Stimulated activated CD8-positive, alpha-beta memory T cell treated with anti-CD3 and anti-CD28 coated beads, Interleukin-7, amount 100 ng/mL, for 24 hours (primary cell): ENCODE results near the gene CBR3.

Source experiments
- DNase-seq: peaks from one replicate; pipeline ENCODE4 v3.0.0-alpha.2; 2020; ENCODE audit warnings: low read depth

Gene CBR3

DNA sequence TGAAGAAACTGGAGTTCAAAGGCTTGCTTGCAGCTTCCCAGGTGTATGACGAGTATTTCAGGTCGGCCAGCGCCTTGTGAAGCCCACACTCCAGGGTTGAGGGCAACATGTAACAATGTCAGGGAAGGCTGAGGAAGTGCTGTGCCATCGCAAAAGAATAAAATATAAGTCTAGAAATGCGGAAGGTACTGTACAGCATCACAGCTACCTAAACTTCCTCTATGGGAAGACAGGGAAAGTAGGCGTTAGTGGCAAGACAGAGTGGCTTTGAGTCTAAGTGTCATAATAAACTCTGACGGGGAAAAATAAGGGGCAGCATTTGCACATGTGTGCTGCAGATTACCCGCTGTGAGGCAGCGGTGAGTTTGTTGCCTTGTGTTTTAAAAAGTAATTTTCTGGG lies 50.6 kb downstream of the CBR3 start:
- no peak for DNase-seq

DNA sequence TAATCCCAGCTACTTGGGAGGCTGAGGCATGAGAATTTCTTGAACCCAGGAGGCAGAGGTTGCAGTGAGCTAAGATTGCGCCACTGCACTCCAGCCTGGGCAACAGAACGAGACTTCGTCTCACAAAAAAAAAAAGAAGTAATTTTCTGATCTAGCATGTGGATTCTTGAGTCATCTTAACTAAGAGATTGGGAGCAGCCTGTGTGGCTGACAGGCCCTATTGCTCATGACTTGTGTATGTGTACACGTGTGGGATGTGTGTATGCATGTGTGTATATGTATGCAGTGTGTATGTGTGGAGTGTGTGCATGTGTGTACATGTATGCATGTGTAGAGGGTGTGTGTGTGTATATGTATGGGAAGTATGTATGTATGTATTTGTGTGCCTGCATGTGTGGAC lies 51.2 kb downstream of the CBR3 start:
- no peak for DNase-seq

DNA sequence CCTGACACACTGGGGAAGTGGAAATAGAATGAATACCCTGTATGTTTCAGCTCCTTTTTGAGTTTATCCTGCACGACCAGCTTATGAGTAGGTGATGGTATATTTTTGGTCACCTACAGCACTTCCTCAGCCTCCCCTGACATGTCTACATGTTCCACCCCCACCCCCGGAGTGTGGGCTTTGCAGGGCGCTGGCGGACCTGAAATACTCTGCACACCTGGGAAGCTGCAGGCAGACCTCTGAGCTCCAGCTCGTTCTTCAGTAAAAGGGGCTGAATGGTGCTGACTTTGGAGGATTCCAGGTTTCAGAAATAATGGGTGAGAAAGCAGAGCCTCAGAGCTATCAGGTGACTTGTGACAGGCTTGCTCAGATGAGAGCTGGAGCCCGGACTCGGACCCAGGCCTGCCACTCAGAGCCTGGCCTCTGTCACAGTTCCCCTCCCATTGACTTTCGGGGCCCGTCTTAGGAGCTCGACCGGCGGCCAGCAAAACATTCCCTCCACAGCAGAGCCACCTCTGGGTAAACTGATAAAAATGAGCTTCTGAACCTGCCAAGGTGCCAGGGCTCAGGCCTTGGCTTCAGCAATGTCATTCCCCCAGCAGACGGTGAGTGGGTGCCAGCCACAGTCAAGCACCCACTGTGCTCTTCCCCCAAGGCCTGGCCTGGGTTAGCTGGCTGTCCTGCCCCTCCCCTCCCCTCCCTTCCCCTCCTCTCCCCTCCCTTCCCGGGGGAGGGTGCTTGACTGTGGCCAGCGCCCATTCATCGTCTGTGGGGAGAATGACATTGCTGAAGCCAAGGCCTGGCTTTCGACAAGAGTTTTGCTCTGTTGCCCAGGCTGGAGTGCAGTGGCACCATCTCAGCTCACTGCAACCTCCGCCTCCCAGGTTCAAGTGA lies 51.9 kb downstream of the CBR3 start:
- no peak for DNase-seq

DNA sequence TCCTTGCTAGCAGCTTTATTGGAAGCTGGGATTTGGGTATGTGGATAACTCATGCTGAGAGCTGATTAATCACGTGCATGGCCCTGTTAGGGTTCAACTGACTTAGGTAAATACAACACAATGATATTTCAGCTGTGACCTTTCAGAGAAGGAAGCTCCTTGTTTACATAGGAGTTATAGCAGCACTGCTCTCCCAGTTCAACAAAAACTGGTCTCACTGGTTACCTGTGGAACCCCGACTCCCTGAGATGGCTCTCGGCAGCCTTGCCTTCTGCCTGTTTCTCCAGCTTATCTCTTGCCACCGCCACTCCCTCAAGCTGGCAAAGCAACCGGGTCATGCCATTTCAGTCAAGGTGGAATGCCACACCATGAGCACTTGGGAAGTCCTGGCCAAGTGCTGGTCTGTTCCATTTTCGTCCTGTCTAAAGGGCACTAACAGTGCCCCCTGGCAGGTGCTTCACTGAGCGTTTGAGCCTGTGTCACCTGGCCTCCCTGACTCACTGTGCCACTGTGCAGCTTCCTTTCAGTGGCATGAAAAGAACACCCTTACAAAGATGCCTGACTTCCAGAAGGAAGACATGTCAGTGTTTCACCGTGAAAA lies 53.3 kb downstream of the CBR3 start:
- DNase-seq, result no peak

DNA sequence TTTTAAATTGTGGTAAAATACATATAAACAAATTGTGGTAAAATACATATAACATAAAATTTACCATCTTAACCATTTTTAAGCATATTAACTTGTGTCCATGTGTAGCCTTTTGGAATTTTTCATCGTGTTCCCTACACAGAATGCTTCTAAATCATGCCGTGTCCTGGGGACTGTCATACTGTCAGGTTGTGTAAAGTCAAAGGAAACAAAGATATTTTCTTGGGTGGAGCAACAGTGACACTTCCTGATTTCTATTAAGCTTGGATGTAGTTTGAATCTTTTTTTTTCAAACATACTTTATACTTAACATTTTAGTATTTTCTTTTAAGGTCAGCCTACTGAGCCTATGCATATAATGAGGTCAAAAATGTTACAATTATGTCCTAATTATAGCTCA lies 54.1 kb downstream of the CBR3 start:
- no peak for DNase-seq

DNA sequence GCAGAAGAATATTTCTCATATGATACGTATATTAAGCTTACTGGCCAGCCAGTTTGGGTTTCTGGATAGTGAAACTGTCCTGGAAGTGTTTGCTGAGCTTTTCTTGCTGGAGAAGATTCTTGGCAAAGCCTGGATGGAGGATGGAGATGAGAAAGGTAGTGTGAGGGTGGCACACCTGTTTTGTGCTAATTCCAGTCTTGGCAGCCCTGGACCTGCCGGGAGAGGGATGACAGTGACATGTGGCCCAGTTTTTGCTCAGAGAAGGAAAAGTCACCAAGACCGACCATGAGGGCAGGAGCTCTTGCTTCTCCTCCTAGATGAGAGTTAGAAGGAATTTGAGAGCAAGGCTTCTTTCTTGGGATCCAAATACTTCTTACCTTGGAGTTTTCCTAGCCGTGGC lies 55.9 kb downstream of the CBR3 start:
- DNase-seq, result no peak

DNA sequence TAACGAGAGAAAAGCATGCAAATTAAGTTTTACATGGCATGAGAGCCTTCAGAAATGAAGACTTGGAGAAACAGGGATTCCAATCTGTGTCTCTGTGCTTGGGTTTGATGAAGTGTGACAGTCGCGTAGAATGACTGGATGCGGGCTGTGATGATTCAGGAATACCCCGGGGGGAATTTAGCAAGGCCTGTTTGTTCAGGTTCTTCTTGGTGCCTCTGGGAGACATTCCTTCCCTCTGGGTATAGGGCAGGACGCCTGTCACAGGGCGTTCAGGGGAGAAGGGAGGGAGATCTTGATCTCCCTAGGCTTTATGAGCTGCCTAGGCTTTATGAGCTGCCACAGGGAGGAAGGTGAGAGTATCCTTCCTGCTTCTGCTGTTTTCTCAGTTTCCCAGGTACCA lies 58.3 kb downstream of the CBR3 start:
- DNase-seq, result no peak

DNA sequence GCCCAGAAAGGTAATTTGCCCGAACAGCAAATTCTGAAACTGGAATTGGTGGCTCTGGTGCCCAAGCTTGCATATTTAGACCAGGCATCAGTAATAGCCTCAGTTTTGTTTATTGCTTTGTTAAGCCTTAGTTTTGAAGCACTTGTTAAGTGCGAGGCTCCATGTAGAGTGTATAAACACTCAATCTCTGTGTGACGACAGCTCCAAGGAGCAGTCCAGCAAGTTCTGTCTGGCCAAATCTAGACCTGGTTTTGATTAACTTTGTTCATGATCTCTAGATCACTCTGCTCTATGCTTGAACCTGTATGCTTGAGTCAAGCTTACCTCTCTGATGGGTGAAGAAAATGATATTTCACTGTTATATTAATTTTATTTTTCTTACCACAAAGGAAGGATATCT lies 59.1 kb downstream of the CBR3 start:
- DNase-seq, result no peak

DNA sequence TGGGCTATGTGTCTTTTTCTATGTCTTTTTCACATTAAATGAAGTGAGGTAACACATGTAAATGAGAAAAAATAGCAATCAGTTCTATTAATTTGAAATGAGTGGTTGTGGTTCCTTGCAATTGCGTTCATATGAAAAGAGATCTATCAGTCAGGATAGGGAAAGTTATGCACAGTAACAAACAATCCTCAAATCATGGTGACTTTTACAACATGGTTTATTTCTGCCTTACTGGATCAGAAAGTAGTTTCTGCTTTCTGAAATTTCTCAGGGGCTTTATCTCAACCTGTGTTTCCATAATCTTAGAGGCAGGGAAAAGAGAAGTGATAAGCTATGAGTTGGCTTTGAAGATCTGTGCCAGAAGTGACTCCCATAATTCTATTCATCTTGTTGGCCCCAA lies 60.7 kb downstream of the CBR3 start:
- no peak for DNase-seq
